Measurements from ENCODE around the gene SEPTIN11.
A peak's percentile ranks its signal among the peaks of the same experiment; 100 is the strongest.

SEPTIN11 gene

GRCh38 chr4:76949276-76950051 lies at the start of gene SEPTIN11:
TSS of gene SEPTIN11 (plus strand) at chr4:76949752. CDS start at chr4:76949904, 152 bp downstream.
- no peaks in the 10 kb centered on the region for H3K9me3 ChIP-seq (ENCODE audit: control insufficient read depth, low read length)
- no peaks in the 10 kb centered on the region for H3K27me3 ChIP-seq (ENCODE audit: control insufficient read depth, insufficient read depth, low read length)
- H3K79me2 ChIP-seq = no peaks in the 10 kb centered on the region
- H2AFZ ChIP-seq = peak within 1 kb of the TSS; percentile 84
- peak within 1 kb of the TSS; percentile 79 for H3K27ac ChIP-seq
- no peak for TF ChIP-seq CTCF (IDR thresholded peaks at IDR 0.05)
- peak within 1 kb of the TSS; percentile 28 for H3K9ac ChIP-seq
- H3K4me2 ChIP-seq (ENCODE audit: low read length) = peak within 1 kb of the TSS; percentile 85
- no peaks in the 10 kb centered on the region for H3K4me1 ChIP-seq
- H3K36me3 ChIP-seq (ENCODE audit: control insufficient read depth, insufficient read depth, low read length) = no peaks in the 10 kb centered on the region
- H3K4me3 ChIP-seq (ENCODE audit: low read depth, low read length) = peak within 1 kb of the TSS; percentile 70

DNA sequence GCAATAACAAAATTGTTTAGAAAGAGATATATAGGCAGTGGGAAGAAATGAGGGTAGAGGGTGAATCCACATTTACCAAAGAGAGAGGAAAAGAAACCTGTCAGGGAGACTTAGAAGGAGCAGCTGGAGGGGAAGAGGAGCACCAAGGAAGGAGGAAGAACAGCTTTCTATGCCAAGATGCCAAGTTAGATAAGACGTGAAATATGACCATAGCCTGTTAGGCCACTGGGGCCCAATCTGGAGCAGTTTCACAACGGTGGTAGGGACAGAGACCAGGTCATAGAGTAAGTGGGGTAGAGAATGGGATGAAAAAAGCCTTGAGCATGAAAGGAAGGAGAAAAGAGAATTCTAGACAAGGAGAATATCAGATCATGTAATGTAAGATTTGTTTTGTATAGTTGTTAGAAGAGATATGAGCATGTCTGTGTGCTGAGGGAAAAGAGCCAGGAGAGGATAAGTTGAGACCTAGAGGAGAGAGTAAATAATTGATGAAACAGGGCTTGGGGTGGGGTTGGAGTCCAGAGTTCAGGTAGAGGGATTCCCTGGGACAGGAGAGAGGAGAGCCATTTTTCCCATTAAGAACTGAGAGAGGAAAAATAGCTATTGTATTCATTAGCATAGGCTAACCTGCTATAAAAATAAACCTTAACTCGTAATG lies 47.2 kb upstream of the SEPTIN11 start:
- Histone ChIP-seq H3K4me3 (ENCODE audit: low read depth, low read length) (no peak overlapping the region), H3K4me1 (no peaks in the 10 kb centered on the region), H3K9me3 (ENCODE audit: control insufficient read depth, low read length) (no peaks in the 10 kb centered on the region), H3K9ac (no peak overlapping the region), H3K79me2 (no peaks in the 10 kb centered on the region), H3K36me3 (ENCODE audit: control insufficient read depth, insufficient read depth, low read length) (no peaks in the 10 kb centered on the region), H3K27me3 (ENCODE audit: control insufficient read depth, insufficient read depth, low read length) (no peaks in the 10 kb centered on the region), H3K27ac (no peak overlapping the region), H3K4me2 (ENCODE audit: low read length) (no peak overlapping the region), H2AFZ (no peak overlapping the region)
- no peak for TF ChIP-seq CTCF (IDR thresholded peaks at IDR 0.05)

- H3K9ac ChIP-seq = no peak overlapping the region
- no peak overlapping the region for H3K27ac ChIP-seq
- H3K79me2 ChIP-seq = no peaks in the 10 kb centered on the region
- H3K4me1 ChIP-seq = no peaks in the 10 kb centered on the region
- TF ChIP-seq CTCF (IDR thresholded peaks at IDR 0.05) = no peak
- H3K27me3 ChIP-seq (ENCODE audit: control insufficient read depth, insufficient read depth, low read length) = no peaks in the 10 kb centered on the region
- no peak overlapping the region for H3K4me2 ChIP-seq (ENCODE audit: low read length)
- no peaks in the 10 kb centered on the region for H3K36me3 ChIP-seq (ENCODE audit: control insufficient read depth, insufficient read depth, low read length)
- H2AFZ ChIP-seq = no peak overlapping the region
- H3K4me3 ChIP-seq (ENCODE audit: low read depth, low read length) = no peak overlapping the region
- no peaks in the 10 kb centered on the region for H3K9me3 ChIP-seq (ENCODE audit: control insufficient read depth, low read length)
Observed at GRCh38 chr4:76904646-76905190, 44.8 kb upstream of the SEPTIN11 start.

DNA sequence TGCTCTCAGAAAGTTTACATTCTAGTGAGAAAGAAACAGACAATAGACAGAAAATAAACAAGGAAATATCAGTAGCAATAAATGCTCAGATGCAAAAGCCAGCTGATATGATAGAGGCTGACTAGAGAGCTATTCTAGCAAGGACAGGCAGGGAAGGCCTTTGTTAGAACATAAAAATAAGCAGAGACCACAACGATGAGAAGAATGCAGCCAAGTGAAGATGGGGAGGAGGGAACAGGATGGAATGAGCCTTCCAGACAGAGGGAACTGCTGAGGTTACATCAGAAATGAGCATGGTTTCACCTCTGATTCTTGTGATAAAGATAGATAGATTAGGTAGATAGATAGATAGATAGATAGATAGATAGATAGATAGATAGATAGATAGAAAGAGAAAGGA lies 44.0 kb upstream of the SEPTIN11 start:
- H3K27ac ChIP-seq = no peak overlapping the region
- H2AFZ ChIP-seq = no peak overlapping the region
- no peaks in the 10 kb centered on the region for H3K4me1 ChIP-seq
- no peak overlapping the region for H3K4me2 ChIP-seq (ENCODE audit: low read length)
- no peaks in the 10 kb centered on the region for H3K79me2 ChIP-seq
- no peak for TF ChIP-seq CTCF (IDR thresholded peaks at IDR 0.05)
- H3K27me3 ChIP-seq (ENCODE audit: control insufficient read depth, insufficient read depth, low read length) = no peaks in the 10 kb centered on the region
- no peaks in the 10 kb centered on the region for H3K9me3 ChIP-seq (ENCODE audit: control insufficient read depth, low read length)
- no peaks in the 10 kb centered on the region for H3K36me3 ChIP-seq (ENCODE audit: control insufficient read depth, insufficient read depth, low read length)
- no peak overlapping the region for H3K4me3 ChIP-seq (ENCODE audit: low read depth, low read length)
- no peak overlapping the region for H3K9ac ChIP-seq
